Neural cell (in vitro differentiated cells): ENCODE measurements around the gene FAM163B. TPM values are rescaled to one million over a fixed set of nuclear protein-coding genes. Genes with fewer than 3 reads are reported as not detected.

Experiments used
- H2AFZ ChIP-seq: fragments of 200-600, 300-800 bp; sonication (generic), shearing (Covaris generic); 2 replicates; pipeline ENCODE4 v1.6.0; 2014; ENCODE audit warnings: low read depth, mild to moderate bottlenecking, antibody characterized with exemption, low read length, moderate library complexity
- H3F3A ChIP-seq: fragments of 200-600 bp; shearing (Covaris generic); 2 replicates; pipeline ENCODE4 v1.6.1; 2016; ENCODE audit warnings: mild to moderate bottlenecking, moderate library complexity, mixed read lengths, antibody characterized with exemption, low read length; ENCODE audit not compliant: insufficient read depth, poor library complexity, severe bottlenecking
- H3K27ac ChIP-seq: fragments of 200-600, 300-800 bp; sonication (generic), shearing (Covaris generic); 2 replicates; pipeline ENCODE4 v1.5.1; 2014; ENCODE audit warnings: mild to moderate bottlenecking, low read length, moderate library complexity
- H3K27me3 ChIP-seq: fragments of 300-800, 200-600 bp; sonication (generic), shearing (Covaris generic); 2 replicates; pipeline ENCODE4 v1.6.0; 2014; ENCODE audit warnings: mild to moderate bottlenecking, low read depth, low read length, moderate library complexity; ENCODE audit not compliant: insufficient read depth
- H3K36me3 ChIP-seq: fragments of 300-800, 200-600 bp; sonication (generic), shearing (Covaris generic); 2 replicates; pipeline ENCODE4 v1.5.1; 2014; ENCODE audit warnings: mild to moderate bottlenecking, antibody characterized with exemption, low read length, moderate library complexity; ENCODE audit not compliant: insufficient read depth
- H3K4me2 ChIP-seq: fragments of 300-800, 200-600 bp; sonication (generic), shearing (Covaris generic); 2 replicates; pipeline ENCODE4 v1.6.0; 2014; ENCODE audit warnings: mild to moderate bottlenecking, low read length
- H3K4me3 ChIP-seq: fragments of 300-800, 200-600 bp; sonication (generic), shearing (Covaris generic); 2 replicates; pipeline ENCODE4 v1.5.1; 2014; ENCODE audit warnings: mild to moderate bottlenecking, low read length, moderate library complexity
- H3K79me2 ChIP-seq: fragments of 200-600 bp; shearing (Covaris generic); replicated peaks from 2 replicates; pipeline ENCODE4 v1.6.0; 2014; ENCODE audit warnings: mild to moderate bottlenecking, low read length, moderate library complexity; ENCODE audit not compliant: insufficient read depth
- H3K9ac ChIP-seq: fragments of 300-800, 200-600 bp; sonication (generic), shearing (Covaris generic); 2 replicates; pipeline ENCODE4 v1.6.1; 2016; ENCODE audit warnings: mild to moderate bottlenecking, low read length, mixed read lengths
- H3K9me2 ChIP-seq: fragments of 200-600 bp; shearing (Covaris generic); 2 replicates; pipeline ENCODE4 v1.6.1; 2016; ENCODE audit warnings: mild to moderate bottlenecking, low read length, mixed read lengths; ENCODE audit not compliant: insufficient read depth
- H3K9me3 ChIP-seq: fragments of 200-600, 300-800 bp; sonication (generic), shearing (Covaris generic); 2 replicates; pipeline ENCODE4 v1.6.1; 2016; ENCODE audit warnings: mild to moderate bottlenecking, mixed run types, low read length, moderate library complexity, mixed read lengths
- H4K20me1 ChIP-seq: fragments of 200-600 bp; shearing (Covaris generic); 2 replicates; pipeline ENCODE4 v1.6.1; 2016; ENCODE audit warnings: mild to moderate bottlenecking, mixed run types; ENCODE audit not compliant: insufficient read depth
- CTCF ChIP-seq: fragments of 450-650 bp; IDR thresholded peaks from 2 replicates; pipeline ENCODE4 v1.5.1; 2014; ENCODE audit warnings: antibody characterized with exemption, mild to moderate bottlenecking, moderate library complexity; ENCODE audit not compliant: poor library complexity, severe bottlenecking
- EP300 ChIP-seq: fragments of 450-650 bp; conservative IDR thresholded peaks from 2 replicates; pipeline ENCODE4 v1.6.1; 2014; ENCODE audit warnings: antibody characterized with exemption, mild to moderate bottlenecking, moderate library complexity; ENCODE audit not compliant: poor library complexity, severe bottlenecking
- EZH2 ChIP-seq: fragments of 200-600, 300-800 bp; shearing (Covaris generic), sonication (generic); IDR thresholded peaks from 2 replicates; pipeline ENCODE4 v1.6.1; 2014; ENCODE audit warnings: antibody characterized with exemption, low read length, borderline replicate concordance, mild to moderate bottlenecking; ENCODE audit not compliant: insufficient read depth, poor library complexity, severe bottlenecking
- MXI1 ChIP-seq: fragments of 450-650 bp; conservative IDR thresholded peaks from 2 replicates; pipeline ENCODE4 v1.6.1; 2014; ENCODE audit warnings: antibody characterized with exemption, mild to moderate bottlenecking; ENCODE audit not compliant: poor library complexity, severe bottlenecking
- POLR2AphosphoS5 ChIP-seq: IDR thresholded peaks from 2 replicates; pipeline ENCODE4 v1.6.1; 2012
- RAD21 ChIP-seq: fragments of 450-650 bp; conservative IDR thresholded peaks from 2 replicates; pipeline ENCODE4 v1.6.1; 2014; ENCODE audit warnings: antibody characterized with exemption, mild to moderate bottlenecking, moderate library complexity
- REST ChIP-seq: IDR thresholded peaks from 2 replicates; pipeline ENCODE4 v1.6.1; 2012; ENCODE audit warnings: borderline replicate concordance
- SMC3 ChIP-seq: fragments of 450-650 bp; conservative IDR thresholded peaks from 2 replicates; pipeline ENCODE4 v1.6.1; 2014; ENCODE audit warnings: antibody characterized with exemption, mild to moderate bottlenecking, moderate library complexity; ENCODE audit not compliant: poor library complexity
- TAF1 ChIP-seq: IDR thresholded peaks from 2 replicates; pipeline ENCODE4 v1.6.1; 2012; ENCODE audit warnings: low read depth
- polyA plus RNA-seq: library from polyadenylated mRNA; depleted of rRNA; stranded (reverse); fragments of >200 nt; gene quantifications from 2 replicates; pipeline ENCODE4 v1.2.3, GENCODE V29; 2014

The FAM163B gene
- polyA plus RNA-seq, 1 donor from 2014 or later = 1.5 TPM

GRCh38 chr9:133537257-133537656 lies 71.9 kb downstream of the FAM163B start:
- H3K27me3 ChIP-seq = no peaks in the 10 kb centered on the region
- no peak for TF ChIP-seq REST
- TF ChIP-seq CTCF = no peak
- TF ChIP-seq TAF1 = no peak
- TF ChIP-seq MXI1 = no peak
- TF ChIP-seq EZH2 = no peak
- TF ChIP-seq POLR2AphosphoS5 = no peak
- no peak for TF ChIP-seq EP300
- TF ChIP-seq SMC3 = no peak
- TF ChIP-seq RAD21 = no peak
- no peaks in the 10 kb centered on the region for H3K79me2 ChIP-seq
- no peaks in the 10 kb centered on the region for H3K9me3 ChIP-seq
- H3F3A ChIP-seq = no peaks in the 10 kb centered on the region
- H3K9me2 ChIP-seq = no peaks in the 10 kb centered on the region
- H3K36me3 ChIP-seq = no peaks in the 10 kb centered on the region
- no peaks in the 10 kb centered on the region for H4K20me1 ChIP-seq
- no peak overlapping the region for H3K4me2 ChIP-seq
- H3K27ac ChIP-seq = no peak overlapping the region
- no peak overlapping the region for H2AFZ ChIP-seq
- no peak overlapping the region for H3K4me3 ChIP-seq
- H3K9ac ChIP-seq = no peak overlapping the region

GRCh38 chr9:133536536-133536935 lies 72.7 kb downstream of the FAM163B start:
- Histone ChIP-seq H2AFZ (no peak overlapping the region), H4K20me1 (no peaks in the 10 kb centered on the region), H3F3A (no peaks in the 10 kb centered on the region), H3K4me3 (no peak overlapping the region), H3K27ac (no peak overlapping the region), H3K4me2 (no peak overlapping the region), H3K36me3 (no peaks in the 10 kb centered on the region), H3K9me3 (no peaks in the 10 kb centered on the region), H3K79me2 (no peaks in the 10 kb centered on the region), H3K9ac (no peak overlapping the region), H3K27me3 (no peaks in the 10 kb centered on the region), H3K9me2 (no peaks in the 10 kb centered on the region)
- TF ChIP-seq RAD21 = no peak
- no peak for TF ChIP-seq POLR2AphosphoS5
- TF ChIP-seq EZH2 = no peak
- TF ChIP-seq CTCF = no peak
- TF ChIP-seq EP300 = no peak
